RWPE1 (cell line): ENCODE data around the gene ERO1B.

Experiments
- CTCF ChIA-PET: fragments of 350-600 bp; sonication (Branson Sonifier 250); formaldehyde crosslinking; extraction: SDS; loops from one replicate; lab custom pipeline; 2021; lab: Yijun Ruan, JAX
- POLR2A ChIA-PET: fragments of 400-600 bp; formaldehyde crosslinking; extraction: SDS; loops from one replicate; lab custom pipeline; 2020; ENCODE audit warnings: antibody characterized with exemption; ENCODE audit not compliant: low non-redundant PET; lab: Yijun Ruan, JAX
- DNase-seq: peaks from one replicate; pipeline ENCODE4 v3.0.0; 2012; ENCODE audit warnings: low spot score
- H3K27ac ChIP-seq: fragments of 450-650 bp; 2 replicates; pipeline ENCODE4 v1.5.1; 2017
- TF ChIP-seq, protein P1 (sequence below): fragments of 450-650 bp; conservative IDR thresholded peaks from 2 replicates; pipeline ENCODE4 v1.5.1; 2017; ENCODE audit warnings: low read depth, mild to moderate bottlenecking

Gene ERO1B

DNA sequence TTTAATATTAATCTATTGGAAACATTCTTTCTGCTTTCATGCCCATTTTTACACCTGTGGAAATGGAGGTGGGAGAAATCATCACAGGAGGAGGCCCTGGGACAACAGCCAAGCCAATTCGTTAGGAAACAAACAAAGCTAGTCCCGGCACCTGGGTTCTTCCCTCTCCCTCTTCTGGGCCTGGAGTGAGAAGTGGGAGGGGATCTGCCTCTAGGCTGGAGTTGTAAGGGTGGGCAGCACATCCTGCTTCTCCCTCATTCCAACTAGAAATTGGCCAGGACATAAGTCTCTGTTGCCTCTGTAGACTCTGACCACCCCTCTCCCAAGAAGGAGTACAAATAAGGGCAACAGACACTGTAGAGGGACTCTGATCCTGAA is 20.2 kb upstream of the ERO1B start:
- ChIA-PET CTCF (no interaction called here), POLR2A (no interaction called here)
- TF ChIP-seq, protein P1, sequence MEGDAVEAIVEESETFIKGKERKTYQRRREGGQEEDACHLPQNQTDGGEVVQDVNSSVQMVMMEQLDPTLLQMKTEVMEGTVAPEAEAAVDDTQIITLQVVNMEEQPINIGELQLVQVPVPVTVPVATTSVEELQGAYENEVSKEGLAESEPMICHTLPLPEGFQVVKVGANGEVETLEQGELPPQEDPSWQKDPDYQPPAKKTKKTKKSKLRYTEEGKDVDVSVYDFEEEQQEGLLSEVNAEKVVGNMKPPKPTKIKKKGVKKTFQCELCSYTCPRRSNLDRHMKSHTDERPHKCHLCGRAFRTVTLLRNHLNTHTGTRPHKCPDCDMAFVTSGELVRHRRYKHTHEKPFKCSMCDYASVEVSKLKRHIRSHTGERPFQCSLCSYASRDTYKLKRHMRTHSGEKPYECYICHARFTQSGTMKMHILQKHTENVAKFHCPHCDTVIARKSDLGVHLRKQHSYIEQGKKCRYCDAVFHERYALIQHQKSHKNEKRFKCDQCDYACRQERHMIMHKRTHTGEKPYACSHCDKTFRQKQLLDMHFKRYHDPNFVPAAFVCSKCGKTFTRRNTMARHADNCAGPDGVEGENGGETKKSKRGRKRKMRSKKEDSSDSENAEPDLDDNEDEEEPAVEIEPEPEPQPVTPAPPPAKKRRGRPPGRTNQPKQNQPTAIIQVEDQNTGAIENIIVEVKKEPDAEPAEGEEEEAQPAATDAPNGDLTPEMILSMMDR: no peak
- H3K27ac ChIP-seq: no peak overlapping the region
- DNase-seq: no peak

DNA sequence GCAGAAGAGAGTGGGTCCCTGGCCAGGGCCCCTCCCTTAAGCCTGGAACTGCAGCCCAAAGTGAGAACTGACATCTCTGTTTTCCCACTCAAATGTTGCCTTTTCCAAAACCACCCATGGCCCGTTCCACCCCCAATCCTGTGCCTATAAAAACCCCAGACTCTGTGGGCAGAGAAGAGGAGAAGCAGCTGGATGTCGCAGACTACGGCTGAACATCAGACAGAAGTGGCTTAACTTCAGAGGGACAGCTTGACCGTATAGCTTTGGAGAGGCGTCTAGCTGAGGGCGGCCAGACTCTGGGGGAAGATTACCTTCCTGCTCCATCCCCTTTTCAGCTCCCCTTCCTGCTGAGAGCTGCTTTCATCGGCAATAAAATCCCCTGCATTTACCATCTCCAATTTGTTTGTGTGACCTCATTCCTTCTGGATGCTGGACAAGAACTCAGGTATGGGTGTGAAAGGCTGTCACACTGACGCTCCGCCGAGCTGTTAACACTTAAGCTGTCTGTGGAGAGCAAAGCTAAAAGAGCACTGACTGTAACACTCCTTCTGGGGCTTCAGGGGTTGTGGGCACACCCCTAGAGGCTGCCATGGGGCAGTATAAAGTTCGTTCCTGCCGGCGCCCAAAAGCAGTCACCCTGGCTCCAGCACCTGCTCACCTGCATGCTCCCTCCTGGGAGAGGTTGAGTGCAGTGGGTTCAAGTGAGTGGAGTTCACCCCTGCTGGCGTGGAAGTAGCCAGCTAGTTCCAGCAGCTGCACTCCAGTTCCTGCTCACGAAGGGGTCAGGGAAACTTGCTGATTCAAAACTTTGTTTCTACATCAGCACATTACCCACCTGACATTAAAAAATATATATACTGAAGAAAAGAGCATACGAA is 19.6 kb upstream of the ERO1B start:
- ChIA-PET CTCF (no interaction called here), POLR2A (no interaction called here)
- no peak overlapping the region for H3K27ac ChIP-seq
- no peak for DNase-seq
- TF ChIP-seq, protein P1: no peak

- H3K27ac ChIP-seq: no peak overlapping the region
- no peak for DNase-seq
- CTCF ChIA-PET: no interaction called here
- POLR2A ChIA-PET: no interaction called here
- TF ChIP-seq, protein P1: no peak
Measured at GRCh38 chr1:236297161-236297560, 15.4 kb upstream of the ERO1B start.

GRCh38 chr1:236292425-236292824 is 10.7 kb upstream of the ERO1B start:
- ChIA-PET POLR2A (no interaction called here), CTCF (no interaction called here)
- H3K27ac ChIP-seq: no peak overlapping the region
- DNase-seq: no peak
- TF ChIP-seq, protein P1: no peak

- POLR2A ChIA-PET: no interaction called here
- CTCF ChIA-PET: no interaction called here
- no peak overlapping the region for H3K27ac ChIP-seq
- TF ChIP-seq, protein P1: no peak
- no peak for DNase-seq
Measured at GRCh38 chr1:236289492-236290131, 7.9 kb upstream of the ERO1B start.

DNA sequence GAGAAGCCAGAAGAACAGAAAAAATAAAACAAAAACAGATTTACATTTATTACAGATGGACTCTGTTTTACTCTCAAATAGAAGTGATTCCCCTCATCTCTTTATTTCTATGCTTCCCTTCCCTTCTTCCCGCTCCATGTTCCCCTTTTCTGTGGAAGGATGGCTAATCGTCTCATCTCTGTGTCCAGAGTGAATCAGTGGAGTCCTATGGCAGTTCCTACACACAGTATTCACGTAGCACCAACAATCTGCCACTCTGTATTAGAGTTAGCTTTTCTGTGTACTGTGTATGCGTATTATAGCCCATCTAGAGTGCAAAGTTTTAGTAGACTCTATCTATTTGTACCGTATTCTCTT is 6.8 kb upstream of the ERO1B start:
- no peak overlapping the region for H3K27ac ChIP-seq
- CTCF ChIA-PET: no interaction called here
- POLR2A ChIA-PET: no interaction called here
- DNase-seq: no peak
- TF ChIP-seq, protein P1: no peak
